Lower leg skin (tissue), 3 donors: ENCODE data around the gene RIC3.

Experiments used
- CTCF ChIP-seq, 3 donors: fragments of 450-650 bp; IDR thresholded peaks; one replicate each; pipeline ENCODE4 v1.5.1; 2016; ENCODE audit warnings: antibody characterized with exemption in 3 of 3, mild to moderate bottlenecking in 3 of 3, moderate library complexity in 2 of 3
- POLR2A ChIP-seq, 2 donors: fragments of 450-650 bp; IDR thresholded peaks; one replicate each; pipeline ENCODE4 v1.6.1; 2016 to 2017; ENCODE audit warnings: antibody characterized with exemption in 2 of 2, mild to moderate bottlenecking in 1 of 2, moderate library complexity in 1 of 2

GRCh38 chr11:8090756-8091155 is 78.1 kb downstream of the RIC3 start:
- no peak for TF ChIP-seq POLR2A (IDR thresholded peaks at IDR 0.05)
- no peak for TF ChIP-seq CTCF (IDR thresholded peaks at IDR 0.05)
